H1 (cell line): Measurements from ENCODE around the gene CRTC1. TPM values are rescaled to one million over a fixed set of nuclear protein-coding genes. Genes with fewer than 3 reads are reported as not detected.

Experiments
- CBX8 ChIP-seq: fragments of 300-800, 300-1000 bp; sonication (generic); IDR thresholded peaks from 2 replicates; pipeline ENCODE4 v1.7.1; 2016; ENCODE audit warnings: low read depth, low read length, borderline replicate concordance
- HDAC6 ChIP-seq: IDR thresholded peaks from one replicate; pipeline ENCODE4 v1.7.1; 2012; ENCODE audit warnings: low read depth, mild to moderate bottlenecking, inconsistent platforms, low read length, moderate library complexity
- NRF1 ChIP-seq: IDR thresholded peaks from 2 replicates; pipeline ENCODE4 v1.6.1; 2011; ENCODE audit warnings: mild to moderate bottlenecking, low read depth, low read length, improper control_type of control experiment
- PHF8 ChIP-seq: fragments of 200-600 bp; sonication (generic); conservative IDR thresholded peaks from 2 replicates; pipeline ENCODE4 v1.7.1; 2012; ENCODE audit warnings: low read depth, mild to moderate bottlenecking, inconsistent platforms, low read length, moderate library complexity
- SRF ChIP-seq: IDR thresholded peaks from 2 replicates; pipeline ENCODE4 v1.6.1; 2011; ENCODE audit warnings: mild to moderate bottlenecking, low read depth, low read length, moderate library complexity
- polyA plus RNA-seq, 7 experiments: library from polyadenylated mRNA; depleted of rRNA in 3 of 7; stranded (reverse) in 5 of 7; unstranded in 2 of 7; fragments of >200 nt in 5 of 7; fragments of 200-250 nt in 2 of 7; gene quantifications; 1 replicate in 5 of 7; 2 replicates in 1 of 7; 4 replicates in 1 of 7; pipeline versions ENCODE4 v1.2.1 to v1.2.3, GENCODE V29; 2011 to 2013; ENCODE audit warnings: missing spikeins in 2 of 7, mixed read lengths in 2 of 7
- total RNA-seq: library from RNA; stranded (reverse); fragmentation: NEBNext Ultra II Directional; extraction: Animal tissue kit (Norgen Biotek cat#: 25700); gene quantifications from 2 replicates; pipeline ENCODE4 v1.2.1, GENCODE V29; 2021
- TF ChIP-seq, protein P1 (sequence below): IDR thresholded peaks from 2 replicates; pipeline ENCODE4 v1.6.1; 2011; ENCODE audit warnings: low read length, improper control_type of control experiment
- TF ChIP-seq, protein P2 (sequence below): IDR thresholded peaks from 2 replicates; pipeline ENCODE4 v1.6.1; 2012; ENCODE audit warnings: inconsistent platforms

Gene CRTC1
- total and polyA plus RNA-seq, 2 of the 8 experiments (the other 6 are each of a cell fraction or from before 2014, with no cell fraction given): 2.9 to 8.5 TPM

DNA sequence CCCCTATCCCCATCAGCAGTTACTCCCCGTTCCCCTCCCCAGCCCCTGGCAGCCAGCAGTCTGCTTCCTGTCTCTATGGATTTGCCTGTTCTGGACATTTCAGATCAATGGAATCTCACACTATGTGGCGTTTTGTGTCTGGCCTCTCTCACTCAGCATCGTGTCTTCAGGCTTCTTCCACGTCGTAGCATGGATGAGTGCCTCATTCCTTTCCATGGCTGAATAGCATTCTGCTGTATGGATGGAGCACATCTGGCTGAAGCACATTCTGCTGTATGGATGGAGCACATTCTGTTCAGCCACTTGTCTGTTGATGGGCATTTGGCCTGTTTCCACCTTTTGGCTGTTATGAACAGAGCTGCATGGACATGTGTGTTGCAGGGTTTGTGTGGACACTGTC lies 29.5 kb downstream of the CRTC1 start (continued):
- TF ChIP-seq, protein P1, sequence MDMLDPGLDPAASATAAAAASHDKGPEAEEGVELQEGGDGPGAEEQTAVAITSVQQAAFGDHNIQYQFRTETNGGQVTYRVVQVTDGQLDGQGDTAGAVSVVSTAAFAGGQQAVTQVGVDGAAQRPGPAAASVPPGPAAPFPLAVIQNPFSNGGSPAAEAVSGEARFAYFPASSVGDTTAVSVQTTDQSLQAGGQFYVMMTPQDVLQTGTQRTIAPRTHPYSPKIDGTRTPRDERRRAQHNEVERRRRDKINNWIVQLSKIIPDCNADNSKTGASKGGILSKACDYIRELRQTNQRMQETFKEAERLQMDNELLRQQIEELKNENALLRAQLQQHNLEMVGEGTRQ: no peak
- TF ChIP-seq NRF1 (no peak), HDAC6 (no peak), PHF8 (no peak), SRF (no peak), CBX8 (no peak)
- TF ChIP-seq, protein P2, sequence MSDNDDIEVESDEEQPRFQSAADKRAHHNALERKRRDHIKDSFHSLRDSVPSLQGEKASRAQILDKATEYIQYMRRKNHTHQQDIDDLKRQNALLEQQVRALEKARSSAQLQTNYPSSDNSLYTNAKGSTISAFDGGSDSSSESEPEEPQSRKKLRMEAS: no peak
